Measurements from ENCODE around the gene CNTNAP2. TPM values are rescaled to one million over a fixed set of nuclear protein-coding genes. Genes with fewer than 3 reads are reported as not detected.

CNTNAP2 gene
- total and polyA plus RNA-seq, 2 of the 4 experiments (the other 2 are of a cell fraction) = not detected

GRCh38 chr7:147477526-147477925 lies 1360.9 kb downstream of the CNTNAP2 start:
- no peak overlapping the region for H2BK120ac ChIP-seq (ENCODE audit: low read depth, low read length)
- no peak overlapping the region for H4K5ac ChIP-seq (ENCODE audit: low read depth, low read length)
- no peaks in the 10 kb centered on the region for H3K27me3 ChIP-seq (ENCODE audit: control insufficient read depth, insufficient read depth, low read length)
- no peak overlapping the region for H3K4me2 ChIP-seq (ENCODE audit: low read depth, low read length)
- no peak overlapping the region for H3K4ac ChIP-seq (ENCODE audit: low read depth, low read length)
- H2AK9ac ChIP-seq (replicated peaks; ENCODE audit: low read depth, low read length, poor library complexity) = no peak overlapping the region
- no peak overlapping the region for H3K14ac ChIP-seq (replicated peaks; ENCODE audit: low read depth, low read length)
- BruUV-seq (replicated peaks) = no TSS peak
- H3K9me1 ChIP-seq (ENCODE audit: insufficient read depth, low read length) = no peaks in the 10 kb centered on the region
- dilution Hi-C loops (cut with HindIII; ENCODE audit: low sequenced_read_pairs, unreplicated experiment) = no loop called here
- H3K9me3 ChIP-seq (ENCODE audit: control insufficient read depth, insufficient read depth, low read length) = no peaks in the 10 kb centered on the region
- H2BK15ac ChIP-seq (ENCODE audit: low read depth, low read length) = no peak overlapping the region
- H3K56ac ChIP-seq (ENCODE audit: extremely low read depth, insufficient read depth, low read length) = no peak overlapping the region
- no peak overlapping the region for H3K9ac ChIP-seq (ENCODE audit: low read depth, low read length)
- H2AFZ ChIP-seq (replicated peaks; ENCODE audit: low read length, poor library complexity) = no peak overlapping the region
- in situ Hi-C loops (cut with MboI; ENCODE audit: low sequenced_read_pairs) = no loop called here
- no peaks in the 10 kb centered on the region for H3K4me1 ChIP-seq (ENCODE audit: control insufficient read depth, insufficient read depth, low read length)
- H3K79me1 ChIP-seq (ENCODE audit: low read depth in 1 of 2, low read length in 2 of 2) = no peaks in the 10 kb centered on the region
- H3K18ac ChIP-seq (ENCODE audit: low read depth, low read length) = no peak overlapping the region
- intact Hi-C loops (cut with micrococcal nuclease) = no loop called here
- no peak overlapping the region for H2BK5ac ChIP-seq (ENCODE audit: low read depth, low read length, poor library complexity, severe bottlenecking)
- H4K91ac ChIP-seq (ENCODE audit: insufficient read depth, low read depth, low read length) = no peak overlapping the region
- no peaks in the 10 kb centered on the region for H3K36me3 ChIP-seq (ENCODE audit: control insufficient read depth, insufficient read depth, low read length)
- ATAC-seq (ENCODE audit: low read depth) = no peak
- H2AK5ac ChIP-seq (ENCODE audit: low read depth, low read length) = no peak overlapping the region
- POLR2A ChIA-PET (ENCODE audit: unreplicated experiment) = no interaction called here
- CTCF ChIA-PET = no interaction called here
- H2BK20ac ChIP-seq (ENCODE audit: low read depth, low read length) = no peak overlapping the region
- no peak overlapping the region for H3K23ac ChIP-seq (ENCODE audit: low read depth, low read length)
- H4K20me1 ChIP-seq (ENCODE audit: insufficient read depth, low read length) = no peaks in the 10 kb centered on the region
- no CpG with 5 or more reads among the region's 3 CpGs for WGBS, 2 experiments (ENCODE audit: extremely low coverage in 2 of 2, insufficient read length in 1 of 2)
- TF ChIP-seq RAD21 (IDR thresholded peaks at IDR 0.05; ENCODE audit: low read length) = no peak
- no peak overlapping the region for H3K27ac ChIP-seq (ENCODE audit: insufficient read depth, low read length)
- no peak overlapping the region for H4K8ac ChIP-seq (ENCODE audit: low read depth in 2 of 2, low read length in 2 of 2)
- no peak overlapping the region for H3K4me3 ChIP-seq (ENCODE audit: insufficient read depth, low read depth, low read length)
- DNase-seq = no peak
